K562 (cell line): ENCODE measurements around the gene TUBD1. TPM values are rescaled to one million over a fixed set of nuclear protein-coding genes. Genes with fewer than 3 reads are reported as not detected.

ENCODE experiments used
- ATF6 ChIP-seq: sonication (generic); formaldehyde crosslinking; IDR thresholded peaks from 2 replicates; pipeline ENCODE4 v1.4.0; 2020; ENCODE audit warnings: mild to moderate bottlenecking, missing genetic modification reagents
- ATF7 ChIP-seq: fragments of 450-650 bp; IDR thresholded peaks from 2 replicates; pipeline ENCODE4 v1.7.1; 2014; ENCODE audit warnings: mild to moderate bottlenecking, moderate library complexity
- CEBPG ChIP-seq, 3 experiments: fragments of 200-800 bp in 1 of 3; sonication (Bioruptor generic) in 1 of 3; sonication (generic) in 1 of 3; formaldehyde crosslinking in 1 of 3; IDR thresholded peaks in 2 of 3; conservative IDR thresholded peaks in 1 of 3; 2 replicates each; pipeline versions ENCODE4 v1.6.1 to v1.8.0; 2016 to 2022; ENCODE audit warnings: missing compliant biosample characterization in 2 of 3, missing genetic modification characterization in 2 of 3, mild to moderate bottlenecking in 1 of 3, missing genetic modification reagents in 1 of 3
- E2F5 ChIP-seq: sonication (generic); formaldehyde crosslinking; IDR thresholded peaks from 2 replicates; pipeline ENCODE4 v1.8.0; 2022; ENCODE audit warnings: mild to moderate bottlenecking, missing genetic modification reagents
- FOS ChIP-seq: IDR thresholded peaks from 3 replicates; pipeline ENCODE4 v1.6.1; 2011; ENCODE audit not compliant: insufficient read length; ENCODE audit errors: extremely low read depth
- FOXJ2 ChIP-seq: fragments of 200-800 bp; sonication (Bioruptor generic); IDR thresholded peaks from 2 replicates; pipeline ENCODE4 v1.6.1; 2016; ENCODE audit warnings: missing genetic modification characterization, missing compliant biosample characterization
- FOXJ3 ChIP-seq: sonication (generic); formaldehyde crosslinking; IDR thresholded peaks from 2 replicates; pipeline ENCODE4 v1.4.0; 2020; ENCODE audit warnings: mild to moderate bottlenecking, missing genetic modification reagents
- HINFP ChIP-seq: fragments of 450-650 bp; conservative IDR thresholded peaks from 2 replicates; pipeline ENCODE4 v1.6.1; 2016; ENCODE audit warnings: missing genetic modification characterization, low read depth, mild to moderate bottlenecking, control low read depth, missing compliant biosample characterization
- HMGN3 ChIP-seq: IDR thresholded peaks from 2 replicates; pipeline ENCODE4 v1.6.1; 2011; ENCODE audit warnings: borderline replicate concordance, low read depth, mild to moderate bottlenecking, mixed read lengths, low read length; ENCODE audit not compliant: insufficient read length; ENCODE audit errors: extremely low read depth
- HNRNPL ChIP-seq: fragments of 200-400 bp; formaldehyde crosslinking; IDR thresholded peaks from 2 replicates; pipeline ENCODE4 v1.6.1; 2017; ENCODE audit warnings: low read depth, mild to moderate bottlenecking, low read length
- HOXB6 ChIP-seq: fragments of 250-450 bp; sonication (Bioruptor Pico); IDR thresholded peaks from 2 replicates; pipeline ENCODE4 v1.5.1; 2022; ENCODE audit warnings: mild to moderate bottlenecking, borderline replicate concordance
- KLF1 ChIP-seq: fragments of 450-650 bp; IDR thresholded peaks from 2 replicates; pipeline ENCODE4 v1.6.1; 2016; ENCODE audit warnings: missing genetic modification characterization, missing compliant biosample characterization
- MEF2A ChIP-seq: IDR thresholded peaks from 2 replicates; pipeline ENCODE4 v1.6.1; 2011; ENCODE audit warnings: low read depth, mild to moderate bottlenecking, low read length, moderate library complexity; ENCODE audit not compliant: control insufficient read depth
- MLLT1 ChIP-seq, 2 experiments: fragments of 450-650 bp; IDR thresholded peaks; 2 replicates each; pipeline ENCODE4 v1.6.1; 2016
- NCOA1 ChIP-seq: fragments of 450-650 bp; IDR thresholded peaks from 2 replicates; pipeline ENCODE4 v1.6.1; 2016; ENCODE audit warnings: low read depth
- SETDB1 ChIP-seq: IDR thresholded peaks from one replicate; pipeline ENCODE4 v1.6.1; 2012; ENCODE audit warnings: low read length, control low read depth, inconsistent platforms
- UBTF ChIP-seq, 2 experiments: IDR thresholded peaks; 2 replicates each; pipeline ENCODE4 v1.6.1; 2012; ENCODE audit warnings: improper control_type of control experiment in 2 of 2, low read depth in 2 of 2, low read length in 2 of 2, borderline replicate concordance in 1 of 2
- ZNF444 ChIP-seq: fragments of 250-450 bp; sonication (Bioruptor Pico); IDR thresholded peaks from 2 replicates; pipeline ENCODE4 v1.4.0; 2020; ENCODE audit warnings: mild to moderate bottlenecking, moderate library complexity
- polyA plus RNA-seq, 8 experiments: library from polyadenylated mRNA; depleted of rRNA in 4 of 8; stranded (reverse) in 5 of 8; unstranded in 3 of 8; fragments of >200 nt; fragmentation: Nextera tagmentation in 2 of 8; fragmentation: Illumina TruSeq in 1 of 8; extraction: Ambion mirVana in 2 of 8; extraction: Trizol in 1 of 8; gene quantifications; 2 replicates each; pipeline versions ENCODE4 v1.2.1 to v1.2.3, GENCODE V29; 2011 to 2014; ENCODE audit warnings: inconsistent platforms in 1 of 8, missing spikeins in 1 of 8
- total RNA-seq, 7 experiments: library from RNA; depleted of rRNA in 6 of 7; stranded (reverse); fragments of >200 nt in 6 of 7; fragmentation: Illumina TruSeq in 2 of 7; extraction: Trizol in 2 of 7; gene quantifications; 2 replicates each; pipeline versions ENCODE4 v1.2.1 to v1.2.3, GENCODE V29; 2011 to 2021; ENCODE audit warnings: low replicate concordance in 1 of 7

Gene TUBD1
- total and polyA plus RNA-seq, 9 of the 15 experiments (the other 6 are each of a cell fraction or from before 2014, with no cell fraction given) = 10.8 to 35.3 (median 17.9) TPM

GRCh38 chr17:59837308-59838051, 55.3 kb downstream of the TUBD1 start (continued):
- peak; percentile 3 for TF ChIP-seq FOS
- no peak for TF ChIP-seq ATF6
- TF ChIP-seq HINFP = peak; percentile 52; the same call in 1 of the 2 replicates
- TF ChIP-seq ATF7 = peak; percentile 97
- TF ChIP-seq FOXJ3 = no peak
- 0 out of 2 replicates have a peak, but pooled peaks have one; percentile 44 for TF ChIP-seq KLF1 (tag)
- no peak; the same call in 1 of the 2 replicates for TF ChIP-seq CEBPG (CRISPR knock-in tag; IDR thresholded peaks at IDR 0.05)
- TF ChIP-seq CEBPG (tag; conservative IDR thresholded peaks at IDR 0.05 in 1 of 2, IDR thresholded peaks at IDR 0.05 in 1 of 2) = peak; percentile 78 to 85
- TF ChIP-seq FOXJ2 (tag) = no peak
- no peak; a peak in 1 of 4 replicates for TF ChIP-seq MLLT1 (IDR thresholded peaks at IDR 0.05)
- no peak for TF ChIP-seq HMGN3
- no peak for TF ChIP-seq HNRNPL
- no peak for TF ChIP-seq UBTF (IDR thresholded peaks at IDR 0.05; ENCODE audit: borderline replicate concordance in 1 of 2, low read depth in 2 of 2, low read length in 2 of 2)
- TF ChIP-seq NCOA1 = peak; percentile 82
- TF ChIP-seq HOXB6 = peak; percentile 30; the same call in 1 of the 2 replicates
- no peak for TF ChIP-seq E2F5
- no peak for TF ChIP-seq ZNF444
- peak; percentile 34 for TF ChIP-seq MEF2A
- no peak for TF ChIP-seq SETDB1
